Neural progenitor cell (in vitro differentiated cells): Measurements from ENCODE around the gene SDC1.

Source experiments
- EZH2 ChIP-seq: fragments of 200-600 bp; sonication (generic); IDR thresholded peaks from 2 replicates; pipeline ENCODE4 v1.6.1; 2017; ENCODE audit warnings: antibody characterized with exemption, mild to moderate bottlenecking, moderate library complexity
- EZH2phosphoT487 ChIP-seq: fragments of 200-600 bp; sonication (generic); IDR thresholded peaks from 2 replicates; pipeline ENCODE4 v1.6.1; 2017; ENCODE audit warnings: antibody characterized with exemption
- TF ChIP-seq, protein P1 (sequence below): fragments of 200-600 bp; sonication (generic); IDR thresholded peaks from 2 replicates; pipeline ENCODE4 v1.5.1; 2017; ENCODE audit warnings: antibody characterized with exemption, mild to moderate bottlenecking

DNA sequence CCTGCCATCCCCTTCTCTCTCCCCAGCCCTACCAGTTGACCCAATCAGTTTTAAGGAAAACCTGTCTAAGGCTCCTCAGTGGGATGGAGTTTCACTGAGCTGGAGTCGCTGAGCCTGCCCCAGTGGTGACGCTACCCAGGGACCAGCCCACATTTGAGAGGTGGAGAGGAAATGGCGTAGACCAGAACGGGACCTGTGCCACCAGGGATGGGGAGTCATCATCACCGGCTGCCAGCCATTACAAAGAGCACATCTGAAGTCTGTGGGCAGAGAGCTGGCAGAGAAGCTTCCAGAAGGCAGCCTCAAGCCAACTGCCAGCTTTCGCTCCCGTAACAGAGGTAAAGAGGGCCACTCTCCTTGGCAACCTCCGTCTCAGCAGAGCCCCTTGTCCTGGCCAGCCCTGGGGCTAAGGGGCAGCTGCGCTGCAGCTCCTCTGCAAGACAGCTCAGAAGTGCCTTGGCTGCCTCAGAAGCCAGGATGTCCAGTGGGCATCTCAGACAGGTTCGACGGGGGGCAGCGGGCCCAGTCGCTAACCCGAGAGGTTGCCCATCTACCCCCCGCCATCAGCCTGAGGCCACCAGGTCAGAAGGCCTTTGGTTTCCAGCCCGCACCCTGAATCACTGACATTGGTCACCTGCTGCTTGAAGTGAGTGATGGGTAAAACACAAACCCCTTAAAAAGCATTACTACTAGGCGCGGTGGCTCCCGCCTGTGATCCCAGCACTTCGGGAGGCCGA lies 15.4 kb downstream of the SDC1 start:
- TF ChIP-seq, protein P1, sequence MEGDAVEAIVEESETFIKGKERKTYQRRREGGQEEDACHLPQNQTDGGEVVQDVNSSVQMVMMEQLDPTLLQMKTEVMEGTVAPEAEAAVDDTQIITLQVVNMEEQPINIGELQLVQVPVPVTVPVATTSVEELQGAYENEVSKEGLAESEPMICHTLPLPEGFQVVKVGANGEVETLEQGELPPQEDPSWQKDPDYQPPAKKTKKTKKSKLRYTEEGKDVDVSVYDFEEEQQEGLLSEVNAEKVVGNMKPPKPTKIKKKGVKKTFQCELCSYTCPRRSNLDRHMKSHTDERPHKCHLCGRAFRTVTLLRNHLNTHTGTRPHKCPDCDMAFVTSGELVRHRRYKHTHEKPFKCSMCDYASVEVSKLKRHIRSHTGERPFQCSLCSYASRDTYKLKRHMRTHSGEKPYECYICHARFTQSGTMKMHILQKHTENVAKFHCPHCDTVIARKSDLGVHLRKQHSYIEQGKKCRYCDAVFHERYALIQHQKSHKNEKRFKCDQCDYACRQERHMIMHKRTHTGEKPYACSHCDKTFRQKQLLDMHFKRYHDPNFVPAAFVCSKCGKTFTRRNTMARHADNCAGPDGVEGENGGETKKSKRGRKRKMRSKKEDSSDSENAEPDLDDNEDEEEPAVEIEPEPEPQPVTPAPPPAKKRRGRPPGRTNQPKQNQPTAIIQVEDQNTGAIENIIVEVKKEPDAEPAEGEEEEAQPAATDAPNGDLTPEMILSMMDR, result no peak
- TF ChIP-seq EZH2, result no peak
- no peak for TF ChIP-seq EZH2phosphoT487
